HUDEP-2 (cell line): Measurements from ENCODE around the gene PAGE2B.

Source experiments
- DNase-seq, 76 experiments: peaks; one replicate each; lab custom pipeline; 2025; ENCODE audit not compliant: unreplicated experiment in 76 of 76; lab: John Stamatoyannopoulos, UW

PAGE2B gene

GRCh38 chrX:55107911-55108310 lies 33.1 kb downstream of the PAGE2B start:
- DNase-seq: no peak

- DNase-seq: no peak
Measured at GRCh38 chrX:55109306-55109705, 34.5 kb downstream of the PAGE2B start.

DNA sequence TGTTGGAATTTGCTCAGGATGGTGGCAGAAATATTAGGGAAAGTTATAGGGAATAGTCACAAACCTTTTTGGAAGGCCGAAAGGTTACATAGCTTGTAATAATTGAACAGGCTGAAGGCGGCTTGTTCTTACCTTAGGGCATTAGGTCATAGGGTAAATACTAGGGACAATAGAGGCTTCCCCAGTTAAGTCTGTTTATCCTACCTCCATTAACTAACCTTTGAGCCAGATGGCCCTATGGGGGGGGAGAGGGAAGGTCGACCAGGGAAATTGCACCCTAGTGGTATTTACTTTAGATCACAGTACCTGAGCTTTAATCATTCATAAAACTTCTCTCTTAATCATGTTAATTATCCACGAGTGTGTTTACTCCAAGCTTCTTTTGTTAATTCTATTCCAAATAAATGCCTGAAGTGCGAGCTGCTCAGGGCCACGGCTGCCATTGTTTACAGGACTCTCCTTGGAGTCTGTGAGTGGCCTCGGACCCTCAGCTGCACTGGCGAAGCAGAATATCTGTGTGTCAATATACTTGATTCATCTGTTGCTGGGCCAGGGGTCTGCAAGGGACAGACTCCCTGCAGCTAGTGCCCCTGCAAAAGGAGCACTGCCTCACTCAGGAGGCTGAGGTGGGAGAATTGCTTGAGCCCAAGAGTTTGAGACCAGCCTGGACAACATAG lies 36.9 kb downstream of the PAGE2B start:
- DNase-seq: no peak

DNA sequence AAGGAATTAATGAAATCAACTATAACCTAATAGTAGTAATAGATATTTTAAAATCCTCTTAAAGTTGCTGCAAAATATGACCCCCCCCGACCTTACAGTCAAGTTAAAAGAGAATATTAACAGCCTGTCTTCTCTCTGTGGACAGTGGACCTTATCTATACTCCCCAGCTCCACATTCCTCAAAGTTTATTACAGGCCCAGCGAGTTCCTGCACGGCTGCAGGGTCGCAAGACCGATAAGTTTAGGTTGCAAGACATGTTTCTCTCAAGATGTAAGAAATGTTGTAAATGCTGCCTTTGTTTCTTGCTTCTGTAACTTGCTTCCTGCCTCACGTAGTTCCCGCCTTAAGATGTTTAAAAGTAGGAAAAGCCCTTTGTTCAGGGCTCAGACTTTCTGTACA lies 41.8 kb downstream of the PAGE2B start:
- DNase-seq: peak in 59 of 76 experiments; percentile 1 to 69 (median 28)

DNA sequence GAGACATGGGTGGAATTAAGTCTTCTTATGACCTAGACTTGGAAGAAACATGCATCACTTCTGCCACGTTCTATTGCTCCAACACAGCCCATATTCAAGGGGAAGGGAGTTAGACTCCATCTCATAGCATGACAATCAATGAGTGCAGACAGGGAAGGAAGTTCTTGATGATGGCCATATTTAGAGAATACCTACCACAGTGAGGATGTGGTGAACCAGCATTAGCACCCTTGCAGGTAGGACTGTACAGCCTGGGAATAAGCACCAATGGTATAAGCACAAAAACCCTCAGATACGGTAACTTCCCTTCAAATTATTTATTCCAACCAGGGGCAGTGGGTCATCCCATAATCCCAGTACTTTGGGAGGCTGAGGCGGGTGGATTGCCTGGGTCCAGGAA lies 43.7 kb downstream of the PAGE2B start:
- no peak for DNase-seq

- DNase-seq: no peak
Measured at GRCh38 chrX:55119271-55119670, 44.4 kb downstream of the PAGE2B start.

GRCh38 chrX:55119712-55120111 lies 44.9 kb downstream of the PAGE2B start:
- DNase-seq: peak in 2 of 76 experiments; percentile 1 to 15

DNA sequence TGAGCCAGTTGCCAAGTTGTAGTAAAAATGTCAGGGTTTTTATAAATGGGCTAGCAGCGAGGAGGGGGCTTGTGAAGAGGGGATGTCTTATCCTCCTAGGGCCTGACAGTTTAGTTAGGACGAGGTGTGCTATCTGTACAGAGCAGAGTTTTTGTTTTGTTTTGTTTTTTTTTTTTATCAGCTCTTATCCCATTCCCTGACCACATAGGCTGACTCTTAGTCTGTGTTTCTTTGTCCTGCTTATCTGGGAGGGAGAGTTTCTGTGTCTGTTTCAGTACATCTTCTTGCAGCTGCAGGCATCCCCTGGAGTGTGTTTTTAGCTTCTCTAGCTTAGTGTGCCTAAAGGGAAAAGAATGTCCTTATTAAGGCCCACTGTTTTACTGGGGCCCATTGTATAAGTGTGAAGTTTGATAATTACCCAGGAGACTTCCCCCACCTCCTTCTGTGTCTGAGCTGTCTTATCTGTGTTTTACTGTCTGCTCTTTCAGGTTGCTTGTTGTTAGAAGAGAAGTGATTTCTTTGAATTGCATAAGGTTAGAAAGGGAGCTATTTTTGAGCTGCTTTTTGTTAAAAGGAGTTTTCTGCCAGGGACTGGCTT lies 46.0 kb downstream of the PAGE2B start:
- DNase-seq: peak in 38 of 76 experiments; percentile 0 to 65 (median 18)

- no peak for DNase-seq
Measured at GRCh38 chrX:55123900-55124299, 49.1 kb downstream of the PAGE2B start.

DNA sequence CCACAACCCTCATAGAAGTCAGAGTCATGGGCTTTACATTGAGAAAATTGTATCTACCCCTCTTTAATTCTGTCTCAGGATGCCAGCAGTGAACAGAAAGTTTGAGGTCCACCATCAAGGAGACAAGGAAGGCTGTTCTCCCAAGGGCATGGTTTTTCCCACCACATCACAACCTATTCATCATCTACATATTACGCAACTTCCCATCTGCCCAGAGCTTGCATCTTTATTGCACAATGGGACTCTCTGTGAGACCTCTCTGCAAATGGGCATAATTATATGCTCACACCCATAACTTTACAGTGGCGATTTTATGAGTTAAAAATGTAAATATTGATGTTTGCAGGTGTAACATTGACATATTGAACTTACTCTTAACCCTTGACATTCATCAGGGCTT lies 52.9 kb downstream of the PAGE2B start:
- DNase-seq: no peak
